Measurements from ENCODE around the gene DENND1C. TPM values are rescaled to one million over a fixed set of nuclear protein-coding genes. Genes with fewer than 3 reads are reported as not detected.

DENND1C gene
- polyA plus RNA-seq, 2 donors, result 1.8 to 3.9 TPM

GRCh38 chr19:6521718-6522646 is 40.4 kb upstream of the DENND1C start:
- no peak overlapping the region for H3K27ac ChIP-seq (ENCODE audit: low read depth in 2 of 2, low read length in 1 of 2)
- peaks cover 0 to 4% of the 10 kb centered on the region in 2 donors for H3K4me1 ChIP-seq (ENCODE audit: control insufficient read depth in 2 of 2, insufficient read depth in 2 of 2, low read length in 1 of 2)
- H3K36me3 ChIP-seq (ENCODE audit: control insufficient read depth in 2 of 2, insufficient read depth in 2 of 2, low read length in 1 of 2), result no peaks in the 10 kb centered on the region
- H3K4me3 ChIP-seq (ENCODE audit: low read depth in 1 of 2, low read length in 2 of 2), result no peak overlapping the region
- H3K9me3 ChIP-seq (ENCODE audit: control insufficient read depth in 2 of 2, insufficient read depth in 1 of 2, low read depth in 1 of 2, low read length in 1 of 2), result no peaks in the 10 kb centered on the region
- no peaks in the 10 kb centered on the region for H3K27me3 ChIP-seq (ENCODE audit: control insufficient read depth in 1 of 2, insufficient read depth in 2 of 2, low read length in 2 of 2)
- WGBS, 2 donors, result 52% methylated on average over 19 to 20 of the region's 20 CpGs

GRCh38 chr19:6519289-6519688 is 37.7 kb upstream of the DENND1C start:
- WGBS, 2 donors, result 30 to 39% methylated on average over 2 of the region's 2 CpGs
- Histone ChIP-seq H3K27me3 (ENCODE audit: control insufficient read depth in 1 of 2, insufficient read depth in 2 of 2, low read length in 2 of 2) (no peaks in the 10 kb centered on the region), H3K9me3 (ENCODE audit: control insufficient read depth in 2 of 2, insufficient read depth in 1 of 2, low read depth in 1 of 2, low read length in 1 of 2) (no peaks in the 10 kb centered on the region), H3K4me3 (ENCODE audit: low read depth in 1 of 2, low read length in 2 of 2) (no peak overlapping the region), H3K27ac (ENCODE audit: low read depth in 2 of 2, low read length in 1 of 2) (no peak overlapping the region), H3K4me1 (ENCODE audit: control insufficient read depth in 2 of 2, insufficient read depth in 2 of 2, low read length in 1 of 2) (peaks cover 0 to 4% of the 10 kb centered on the region in 2 donors), H3K36me3 (ENCODE audit: control insufficient read depth in 2 of 2, insufficient read depth in 2 of 2, low read length in 1 of 2) (no peaks in the 10 kb centered on the region)

DNA sequence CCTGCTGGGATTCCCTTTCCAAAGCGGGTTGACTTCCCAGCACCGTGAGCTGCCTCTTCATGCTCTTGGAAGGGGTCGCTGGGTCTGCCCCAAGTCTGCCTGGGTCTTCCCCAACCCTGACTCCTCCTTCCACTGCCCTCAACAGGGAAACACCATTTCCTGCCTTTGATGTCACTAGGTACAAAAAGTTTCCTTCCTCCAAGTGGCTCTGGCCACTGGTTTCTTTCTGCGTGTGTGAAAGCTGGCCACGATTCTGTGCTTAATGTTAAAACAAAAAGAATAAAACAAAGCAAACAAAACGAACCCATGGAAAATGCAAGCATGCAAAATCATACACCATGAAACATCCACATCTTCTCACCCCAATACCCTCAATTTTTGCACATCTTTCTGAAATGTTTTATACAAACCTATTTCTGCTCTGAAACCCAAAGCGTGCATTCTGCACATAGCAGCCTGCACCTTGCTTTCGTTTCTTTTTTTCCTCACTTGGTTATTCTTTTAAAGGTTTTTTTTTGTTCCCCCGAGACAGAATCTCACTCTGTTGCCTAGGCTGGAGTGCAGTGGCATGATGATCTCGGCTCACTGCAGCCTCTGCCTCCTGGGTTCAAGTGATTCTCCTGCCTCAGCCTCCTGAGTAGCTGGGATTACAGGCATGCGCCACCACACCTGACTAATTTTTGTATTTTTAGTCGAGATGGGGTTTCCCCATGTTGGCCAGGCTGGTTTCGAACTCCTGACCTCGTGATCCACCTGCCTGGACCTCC is 36.7 kb upstream of the DENND1C start:
- Histone ChIP-seq H3K4me1 (ENCODE audit: control insufficient read depth in 2 of 2, insufficient read depth in 2 of 2, low read length in 1 of 2) (peaks cover 0 to 4% of the 10 kb centered on the region in 2 donors), H3K9me3 (ENCODE audit: control insufficient read depth in 2 of 2, insufficient read depth in 1 of 2, low read depth in 1 of 2, low read length in 1 of 2) (no peaks in the 10 kb centered on the region), H3K4me3 (ENCODE audit: low read depth in 1 of 2, low read length in 2 of 2) (no peak overlapping the region), H3K36me3 (ENCODE audit: control insufficient read depth in 2 of 2, insufficient read depth in 2 of 2, low read length in 1 of 2) (no peaks in the 10 kb centered on the region), H3K27ac (ENCODE audit: low read depth in 2 of 2, low read length in 1 of 2) (no peak overlapping the region), H3K27me3 (ENCODE audit: control insufficient read depth in 1 of 2, insufficient read depth in 2 of 2, low read length in 2 of 2) (no peaks in the 10 kb centered on the region)
- 40 to 43% methylated on average over 14 of the region's 14 CpGs for WGBS, 2 donors

- Histone ChIP-seq H3K4me3 (ENCODE audit: low read depth in 1 of 2, low read length in 2 of 2) (peak overlapping the region; percentile 54 to 61), H3K27ac (ENCODE audit: low read depth in 2 of 2, low read length in 1 of 2) (peak overlapping the region; percentile 14 to 77), H3K9me3 (ENCODE audit: control insufficient read depth in 2 of 2, insufficient read depth in 1 of 2, low read depth in 1 of 2, low read length in 1 of 2) (no peaks in the 10 kb centered on the region), H3K36me3 (ENCODE audit: control insufficient read depth in 2 of 2, insufficient read depth in 2 of 2, low read length in 1 of 2) (no peaks in the 10 kb centered on the region), H3K27me3 (ENCODE audit: control insufficient read depth in 1 of 2, insufficient read depth in 2 of 2, low read length in 2 of 2) (no peaks in the 10 kb centered on the region), H3K4me1 (ENCODE audit: control insufficient read depth in 2 of 2, insufficient read depth in 2 of 2, low read length in 1 of 2) (peaks cover 0 to 4% of the 10 kb centered on the region in 2 donors)
- 1 to 2% methylated on average over 34 to 38 of the region's 38 CpGs for WGBS, 2 donors
These were observed 35.2 kb upstream of the DENND1C start for GRCh38 chr19:6516659-6517291.

DNA sequence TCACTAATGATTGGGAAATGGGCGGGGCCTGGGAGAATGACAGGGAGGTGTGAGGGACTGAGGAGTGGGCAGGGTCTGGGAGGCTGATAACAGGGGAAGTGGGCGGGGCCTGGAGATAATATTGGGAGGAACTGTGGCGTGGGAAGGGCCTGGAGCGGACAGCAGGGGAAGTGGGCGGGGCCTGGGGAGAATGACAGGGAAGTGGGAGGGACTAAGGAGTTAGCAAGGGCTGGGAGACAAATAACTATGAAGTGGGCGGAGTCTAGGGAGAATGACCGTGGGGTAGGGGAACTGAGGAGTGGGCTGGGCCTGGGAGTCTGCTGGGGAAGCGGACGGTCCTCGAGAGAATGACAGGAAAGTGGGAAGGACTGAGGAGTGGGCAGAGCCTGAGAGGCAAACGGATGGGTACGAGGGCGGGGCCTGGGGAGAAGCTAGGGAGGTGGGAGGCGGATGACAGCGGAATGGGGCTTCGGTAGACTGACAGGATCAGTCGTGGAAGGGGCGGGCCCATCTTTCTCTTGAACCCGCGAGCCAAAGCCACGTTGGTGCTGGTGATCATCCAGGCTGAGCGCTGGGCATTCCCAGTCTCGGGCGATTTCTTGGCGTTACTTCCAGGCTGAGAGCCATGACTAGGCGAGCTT is 34.6 kb upstream of the DENND1C start:
- WGBS, 2 donors, result 0 to 2% methylated on average over 26 of the region's 26 CpGs
- Histone ChIP-seq H3K4me1 (ENCODE audit: control insufficient read depth in 2 of 2, insufficient read depth in 2 of 2, low read length in 1 of 2) (peaks cover 0 to 4% of the 10 kb centered on the region in 2 donors), H3K36me3 (ENCODE audit: control insufficient read depth in 2 of 2, insufficient read depth in 2 of 2, low read length in 1 of 2) (no peaks in the 10 kb centered on the region), H3K4me3 (ENCODE audit: low read depth in 1 of 2, low read length in 2 of 2) (peak overlapping the region; percentile 54 to 61), H3K9me3 (ENCODE audit: control insufficient read depth in 2 of 2, insufficient read depth in 1 of 2, low read depth in 1 of 2, low read length in 1 of 2) (no peaks in the 10 kb centered on the region), H3K27me3 (ENCODE audit: control insufficient read depth in 1 of 2, insufficient read depth in 2 of 2, low read length in 2 of 2) (no peaks in the 10 kb centered on the region), H3K27ac (ENCODE audit: low read depth in 2 of 2, low read length in 1 of 2) (peak overlapping the region; percentile 14 to 77)

- Histone ChIP-seq H3K36me3 (ENCODE audit: control insufficient read depth in 2 of 2, insufficient read depth in 2 of 2, low read length in 1 of 2) (no peaks in the 10 kb centered on the region), H3K27me3 (ENCODE audit: control insufficient read depth in 1 of 2, insufficient read depth in 2 of 2, low read length in 2 of 2) (no peaks in the 10 kb centered on the region)
These were observed 33.4 kb upstream of the DENND1C start for GRCh38 chr19:6514926-6515544.

DNA sequence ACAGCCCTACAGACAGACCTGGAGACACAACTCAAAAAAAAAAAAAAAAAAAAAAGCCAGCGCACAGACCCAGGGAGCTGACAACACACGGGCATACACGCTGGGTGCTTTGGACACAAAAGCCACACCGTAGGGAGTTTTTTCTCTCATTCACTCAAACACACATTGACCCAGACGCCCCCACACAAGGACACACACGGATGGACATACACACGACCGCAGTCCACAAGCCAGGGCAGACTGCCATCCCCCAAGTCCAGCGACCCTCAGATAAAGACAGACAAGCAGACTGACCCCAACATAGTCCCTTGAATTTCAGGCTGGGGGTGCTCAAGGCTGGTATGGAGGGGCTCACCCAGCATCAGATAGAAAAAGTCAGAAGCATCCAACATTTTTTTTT is 32.5 kb upstream of the DENND1C start:
- H3K27ac ChIP-seq (ENCODE audit: low read depth in 2 of 2, low read length in 1 of 2), result no peak overlapping the region
- H3K9me3 ChIP-seq (ENCODE audit: control insufficient read depth in 2 of 2, insufficient read depth in 1 of 2, low read depth in 1 of 2, low read length in 1 of 2), result no peaks in the 10 kb centered on the region
- 66 to 77% methylated on average over 9 of the region's 9 CpGs for WGBS, 2 donors
- no peaks in the 10 kb centered on the region for H3K36me3 ChIP-seq (ENCODE audit: control insufficient read depth in 2 of 2, insufficient read depth in 2 of 2, low read length in 1 of 2)
- H3K27me3 ChIP-seq (ENCODE audit: control insufficient read depth in 1 of 2, insufficient read depth in 2 of 2, low read length in 2 of 2), result no peaks in the 10 kb centered on the region
- peaks cover 0 to 4% of the 10 kb centered on the region in 2 donors for H3K4me1 ChIP-seq (ENCODE audit: control insufficient read depth in 2 of 2, insufficient read depth in 2 of 2, low read length in 1 of 2)
- H3K4me3 ChIP-seq (ENCODE audit: low read depth in 1 of 2, low read length in 2 of 2), result no peak overlapping the region

More at GRCh38 chr19:6514926-6515544, 33.4 kb upstream of the DENND1C start:
- WGBS, 2 donors, result 83 to 88% methylated on average over 15 of the region's 15 CpGs
- Histone ChIP-seq H3K4me3 (ENCODE audit: low read depth in 1 of 2, low read length in 2 of 2) (no peak overlapping the region), H3K9me3 (ENCODE audit: control insufficient read depth in 2 of 2, insufficient read depth in 1 of 2, low read depth in 1 of 2, low read length in 1 of 2) (no peaks in the 10 kb centered on the region), H3K27ac (ENCODE audit: low read depth in 2 of 2, low read length in 1 of 2) (no peak overlapping the region), H3K4me1 (ENCODE audit: control insufficient read depth in 2 of 2, insufficient read depth in 2 of 2, low read length in 1 of 2) (peaks cover 0 to 4% of the 10 kb centered on the region in 2 donors)

- WGBS, 2 donors, result 86 to 93% methylated on average over 7 of the region's 7 CpGs
- H3K27ac ChIP-seq (ENCODE audit: low read depth in 2 of 2, low read length in 1 of 2), result no peak overlapping the region
- no peaks in the 10 kb centered on the region for H3K4me1 ChIP-seq (ENCODE audit: control insufficient read depth in 2 of 2, insufficient read depth in 2 of 2, low read length in 1 of 2)
- no peaks in the 10 kb centered on the region for H3K9me3 ChIP-seq (ENCODE audit: control insufficient read depth in 2 of 2, insufficient read depth in 1 of 2, low read depth in 1 of 2, low read length in 1 of 2)
- no peaks in the 10 kb centered on the region for H3K27me3 ChIP-seq (ENCODE audit: control insufficient read depth in 1 of 2, insufficient read depth in 2 of 2, low read length in 2 of 2)
- H3K36me3 ChIP-seq (ENCODE audit: control insufficient read depth in 2 of 2, insufficient read depth in 2 of 2, low read length in 1 of 2), result no peaks in the 10 kb centered on the region
- H3K4me3 ChIP-seq (ENCODE audit: low read depth in 1 of 2, low read length in 2 of 2), result no peak overlapping the region
These were observed 29.0 kb upstream of the DENND1C start for GRCh38 chr19:6510618-6511017.

All from esophagus (tissue), 2 donors.